ENCODE results near the gene GLCE.
A peak's percentile ranks its signal among the peaks of the same experiment; 100 is the strongest.

GLCE gene

GRCh38 chr15:69154078-69154477, 6.4 kb upstream of the GLCE start:
- TF ChIP-seq ZFP3 (CRISPR knock-in tag; IDR thresholded peaks at IDR 0.05) (no peak), SNAI2 (CRISPR knock-in tag; IDR thresholded peaks at IDR 0.05) (no peak), GLIS3 (CRISPR knock-in tag; IDR thresholded peaks at IDR 0.05) (no peak), ZNF565 (CRISPR knock-in tag; conservative IDR thresholded peaks at IDR 0.05; ENCODE audit: low read depth) (no peak), ZNF70 (CRISPR knock-in tag; IDR thresholded peaks at IDR 0.05) (no peak), TOX (CRISPR knock-in tag; IDR thresholded peaks at IDR 0.05; ENCODE audit: borderline replicate concordance) (no peak), CSDC2 (CRISPR knock-in tag; IDR thresholded peaks at IDR 0.05) (no peak), PATZ1 (CRISPR knock-in tag; IDR thresholded peaks at IDR 0.05; ENCODE audit: borderline replicate concordance) (no peak), ZC3H10 (CRISPR knock-in tag; IDR thresholded peaks at IDR 0.05) (no peak), RARB (CRISPR knock-in tag; IDR thresholded peaks at IDR 0.05) (no peak), POU6F1 (CRISPR knock-in tag; IDR thresholded peaks at IDR 0.05; ENCODE audit: borderline replicate concordance, low read depth) (no peak), CSRNP3 (CRISPR knock-in tag; IDR thresholded peaks at IDR 0.05) (no peak), TSHZ2 (CRISPR knock-in tag; IDR thresholded peaks at IDR 0.05) (no peak), OSR1 (CRISPR knock-in tag; IDR thresholded peaks at IDR 0.05) (no peak), ESRRG (CRISPR knock-in tag; IDR thresholded peaks at IDR 0.05) (no peak), BACH2 (CRISPR knock-in tag; IDR thresholded peaks at IDR 0.05; ENCODE audit: borderline replicate concordance) (no peak), ZNF8 (CRISPR knock-in tag; IDR thresholded peaks at IDR 0.05) (no peak), PPARA (CRISPR knock-in tag; IDR thresholded peaks at IDR 0.05; ENCODE audit: borderline replicate concordance) (no peak)
- ATAC-seq, result no peak

GRCh38 chr15:69154684-69155083, 5.8 kb upstream of the GLCE start:
- TF ChIP-seq TCF4 (CRISPR knock-in tag; IDR thresholded peaks at IDR 0.05; ENCODE audit: borderline replicate concordance), result no peak
- no peak for TF ChIP-seq OSR1 (CRISPR knock-in tag; IDR thresholded peaks at IDR 0.05)
- no peak for TF ChIP-seq POU6F1 (CRISPR knock-in tag; IDR thresholded peaks at IDR 0.05; ENCODE audit: borderline replicate concordance, low read depth)
- TF ChIP-seq CREB5 (CRISPR knock-in tag; IDR thresholded peaks at IDR 0.05; ENCODE audit: low read depth), result no peak
- TF ChIP-seq ZFP30 (CRISPR knock-in tag; IDR thresholded peaks at IDR 0.05), result no peak
- no peak for TF ChIP-seq TSHZ2 (CRISPR knock-in tag; IDR thresholded peaks at IDR 0.05)
- TF ChIP-seq PPARA (CRISPR knock-in tag; IDR thresholded peaks at IDR 0.05; ENCODE audit: borderline replicate concordance), result no peak
- no peak for TF ChIP-seq ZNF70 (CRISPR knock-in tag; IDR thresholded peaks at IDR 0.05)
- TF ChIP-seq ESRRG (CRISPR knock-in tag; IDR thresholded peaks at IDR 0.05), result no peak
- no peak for TF ChIP-seq ZNF565 (CRISPR knock-in tag; conservative IDR thresholded peaks at IDR 0.05; ENCODE audit: low read depth)
- no peak for TF ChIP-seq SNAI2 (CRISPR knock-in tag; IDR thresholded peaks at IDR 0.05)
- ATAC-seq, result peak; percentile 76

Measured in SK-N-SH treated with all-trans-retinoic acid at 6 μM for 48 hours (cell line).